ENCODE data around the gene KCNJ15.

Gene KCNJ15

DNA sequence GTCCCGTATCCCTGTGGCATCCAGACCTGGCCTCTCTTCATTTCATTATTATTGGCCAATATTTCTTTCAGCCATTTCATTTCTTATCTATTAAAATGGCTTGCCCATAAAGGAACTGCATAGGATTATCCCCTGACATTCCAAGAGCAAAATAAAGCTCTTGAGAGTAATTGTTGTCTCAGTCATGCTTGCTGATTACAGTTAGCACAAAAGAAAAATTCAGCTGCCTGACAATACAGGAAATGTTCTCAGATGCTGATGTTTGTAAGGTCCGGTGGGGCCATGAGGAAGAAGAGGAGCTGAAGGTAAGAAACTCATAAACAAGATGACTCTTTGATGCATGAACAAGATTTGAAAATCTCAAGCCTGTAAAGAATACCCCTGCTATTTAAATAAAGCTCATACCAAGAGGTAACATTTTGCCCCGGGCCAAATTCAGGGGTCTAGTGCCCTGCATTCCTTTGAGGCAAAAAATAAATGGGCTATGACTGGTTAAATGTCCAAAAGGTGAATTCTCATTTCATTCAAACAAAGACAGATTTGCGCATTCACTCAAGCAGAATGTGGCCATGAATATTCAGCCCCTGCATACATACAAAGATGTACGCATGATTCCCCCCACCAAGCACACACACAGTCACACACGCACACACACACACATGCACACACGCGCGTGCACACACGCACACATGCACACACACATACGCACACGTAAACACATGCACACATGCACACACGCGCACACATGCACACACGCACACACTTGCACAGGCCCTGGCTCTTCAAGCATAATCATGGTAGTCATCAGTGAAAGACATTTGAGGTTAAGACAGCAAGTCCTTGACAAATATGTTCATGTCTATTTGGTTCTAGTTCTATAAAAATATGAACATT lies 44.8 kb downstream of the KCNJ15 start:
- no peak overlapping the region for H3K27ac ChIP-seq (ENCODE audit: low read depth, low read length)
- H3K4me3 ChIP-seq (ENCODE audit: low read depth in 1 of 2, low read length in 2 of 2) = no peak overlapping the region
- H3K9me3 ChIP-seq (ENCODE audit: low read length) = no peaks in the 10 kb centered on the region
- peaks cover 10% of the 10 kb centered on the region for H3K4me1 ChIP-seq (ENCODE audit: insufficient read depth, low read length)
- no peaks in the 10 kb centered on the region for H3K27me3 ChIP-seq (ENCODE audit: control insufficient read depth in 1 of 2, insufficient read depth in 2 of 2, low read length in 2 of 2)
- H3K36me3 ChIP-seq (ENCODE audit: insufficient read depth, low read length) = no peaks in the 10 kb centered on the region
- no peak overlapping the region for H3K9ac ChIP-seq (ENCODE audit: low read length)

DNA sequence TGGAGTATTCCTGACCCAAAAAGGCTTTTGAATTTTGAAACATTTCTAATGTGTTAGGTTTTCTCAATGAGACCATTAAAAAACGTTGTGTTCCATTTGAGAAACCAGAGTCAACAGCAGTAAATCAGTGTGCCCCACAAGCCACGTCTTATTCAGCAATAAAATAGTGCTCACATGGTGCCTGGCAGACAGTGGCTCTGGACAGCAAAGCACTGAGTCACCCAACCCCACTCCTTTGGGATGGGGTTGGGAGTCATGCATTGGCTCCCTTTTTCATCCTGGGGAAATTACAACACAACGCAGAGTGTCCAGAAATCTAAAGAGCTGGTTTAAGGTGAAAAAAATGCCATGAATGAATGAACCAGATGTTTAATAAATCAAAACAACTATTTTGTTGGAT lies 46.5 kb downstream of the KCNJ15 start:
- H3K4me1 ChIP-seq (ENCODE audit: insufficient read depth, low read length) = no peaks in the 10 kb centered on the region
- H3K4me3 ChIP-seq (ENCODE audit: low read depth in 1 of 2, low read length in 2 of 2) = no peak overlapping the region
- no peak overlapping the region for H3K9ac ChIP-seq (ENCODE audit: low read length)
- no peaks in the 10 kb centered on the region for H3K9me3 ChIP-seq (ENCODE audit: low read length)
- H3K27me3 ChIP-seq (ENCODE audit: control insufficient read depth in 1 of 2, insufficient read depth in 2 of 2, low read length in 2 of 2) = no peaks in the 10 kb centered on the region
- H3K36me3 ChIP-seq (ENCODE audit: insufficient read depth, low read length) = no peaks in the 10 kb centered on the region
- H3K27ac ChIP-seq (ENCODE audit: low read depth, low read length) = no peak overlapping the region

DNA sequence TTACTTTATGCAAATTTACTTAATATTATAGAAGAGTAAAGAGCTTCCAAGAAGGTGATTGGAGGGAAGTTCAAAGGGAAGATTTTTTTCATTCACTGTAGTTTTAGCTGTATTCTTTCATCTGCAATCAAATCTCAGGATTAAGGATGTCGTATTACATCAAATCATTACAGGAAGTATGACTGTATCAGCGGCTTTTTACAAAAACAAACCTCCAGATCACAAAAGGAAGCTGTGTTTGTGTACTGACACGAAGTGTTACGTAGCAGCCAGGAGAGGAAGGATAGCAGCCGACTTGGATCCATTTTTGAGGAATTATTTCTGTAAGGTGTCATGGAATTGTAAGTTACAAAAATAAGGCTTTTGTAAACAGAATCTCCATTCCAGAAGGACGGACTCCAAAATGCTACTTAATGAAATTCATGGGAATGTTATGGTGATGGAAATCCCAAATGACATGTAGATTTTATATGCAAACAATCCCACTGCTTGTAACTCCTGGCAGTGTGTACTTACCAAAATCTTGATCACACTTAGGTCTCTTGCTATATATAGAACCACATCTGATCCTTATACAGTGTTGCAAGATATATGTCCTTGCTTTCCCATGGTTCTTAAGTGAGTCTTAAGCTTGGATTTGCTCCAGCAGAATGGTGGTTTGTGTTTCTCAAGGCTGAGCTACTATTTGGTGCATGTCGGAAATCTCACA lies 49.8 kb downstream of the KCNJ15 start:
- Histone ChIP-seq H3K4me1 (ENCODE audit: insufficient read depth, low read length) (no peaks in the 10 kb centered on the region), H3K9me3 (ENCODE audit: low read length) (no peaks in the 10 kb centered on the region), H3K27ac (ENCODE audit: low read depth, low read length) (no peak overlapping the region), H3K9ac (ENCODE audit: low read length) (no peak overlapping the region), H3K4me3 (ENCODE audit: low read depth in 1 of 2, low read length in 2 of 2) (no peak overlapping the region), H3K27me3 (ENCODE audit: control insufficient read depth in 1 of 2, insufficient read depth in 2 of 2, low read length in 2 of 2) (no peaks in the 10 kb centered on the region), H3K36me3 (ENCODE audit: insufficient read depth, low read length) (no peaks in the 10 kb centered on the region)

DNA sequence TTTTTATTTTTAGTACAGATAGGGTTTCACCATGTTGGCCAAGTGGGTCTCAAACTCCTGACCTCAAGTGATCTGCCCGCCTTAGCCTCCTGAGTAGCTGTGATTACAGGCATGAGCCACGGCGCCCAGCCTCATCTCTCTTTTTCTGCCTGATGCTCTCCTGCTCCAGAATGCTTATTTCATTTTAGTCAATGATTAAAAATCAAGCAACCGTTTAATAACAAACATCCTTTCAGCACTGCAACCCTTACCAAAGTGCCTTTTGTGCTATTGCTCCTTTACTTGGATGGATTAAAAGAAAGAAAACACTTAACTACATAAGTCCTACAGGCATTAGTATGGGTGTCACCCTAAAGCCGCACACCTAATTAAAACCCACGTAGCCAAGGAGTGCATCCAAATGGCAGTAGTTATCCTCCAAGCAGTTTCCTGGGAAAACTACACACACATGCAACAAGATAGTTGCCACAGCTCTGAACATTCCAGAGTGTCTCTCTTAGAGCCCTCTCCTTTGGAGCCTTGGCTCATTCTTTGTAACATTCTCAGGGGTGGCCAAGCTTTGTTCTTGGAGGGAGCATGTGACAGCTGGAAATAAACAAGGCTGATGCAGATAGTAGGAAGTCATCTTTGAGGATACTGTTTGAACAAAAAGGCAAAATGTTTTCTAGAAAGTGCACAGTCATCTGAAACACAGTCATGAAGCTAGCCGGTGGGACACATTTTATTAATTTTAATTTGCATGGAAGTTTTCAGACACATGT lies 51.2 kb downstream of the KCNJ15 start:
- no peak overlapping the region for H3K27ac ChIP-seq (ENCODE audit: low read depth, low read length)
- H3K9me3 ChIP-seq (ENCODE audit: low read length) = no peaks in the 10 kb centered on the region
- no peak overlapping the region for H3K4me3 ChIP-seq (ENCODE audit: low read depth in 1 of 2, low read length in 2 of 2)
- no peaks in the 10 kb centered on the region for H3K4me1 ChIP-seq (ENCODE audit: insufficient read depth, low read length)
- H3K27me3 ChIP-seq (ENCODE audit: control insufficient read depth in 1 of 2, insufficient read depth in 2 of 2, low read length in 2 of 2) = no peaks in the 10 kb centered on the region
- no peaks in the 10 kb centered on the region for H3K36me3 ChIP-seq (ENCODE audit: insufficient read depth, low read length)
- no peak overlapping the region for H3K9ac ChIP-seq (ENCODE audit: low read length)

DNA sequence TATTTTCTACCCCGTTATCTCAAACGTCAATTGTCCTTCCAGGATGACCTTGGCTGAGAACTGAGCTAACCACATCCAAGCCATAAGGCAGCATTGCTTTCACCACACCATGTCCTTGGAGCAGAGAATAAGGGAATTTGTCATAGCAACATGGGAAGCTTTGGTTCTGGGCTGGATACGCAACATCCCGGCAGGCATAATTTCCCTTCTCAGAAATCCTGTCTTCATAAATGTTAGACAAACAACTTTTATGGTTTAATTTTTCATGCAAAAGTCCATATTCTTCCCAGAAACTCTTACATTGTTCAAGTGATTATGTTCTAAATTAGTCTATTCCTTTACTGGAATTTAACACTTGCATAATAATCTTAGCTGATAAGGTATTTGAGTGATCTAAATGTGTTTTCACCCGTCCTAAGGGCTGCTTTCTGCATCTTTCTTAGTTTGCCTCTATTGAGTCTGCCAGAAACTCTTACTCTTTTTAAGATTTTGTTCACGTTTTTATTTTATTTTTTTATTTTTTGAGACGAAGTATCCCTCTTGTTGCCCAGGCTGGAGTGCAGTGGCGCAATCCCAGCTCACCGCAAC lies 51.8 kb downstream of the KCNJ15 start:
- Histone ChIP-seq H3K4me3 (ENCODE audit: low read depth in 1 of 2, low read length in 2 of 2) (no peak overlapping the region), H3K27ac (ENCODE audit: low read depth, low read length) (no peak overlapping the region), H3K9ac (ENCODE audit: low read length) (no peak overlapping the region), H3K9me3 (ENCODE audit: low read length) (no peaks in the 10 kb centered on the region), H3K4me1 (ENCODE audit: insufficient read depth, low read length) (no peaks in the 10 kb centered on the region), H3K36me3 (ENCODE audit: insufficient read depth, low read length) (no peaks in the 10 kb centered on the region), H3K27me3 (ENCODE audit: control insufficient read depth in 1 of 2, insufficient read depth in 2 of 2, low read length in 2 of 2) (no peaks in the 10 kb centered on the region)

DNA sequence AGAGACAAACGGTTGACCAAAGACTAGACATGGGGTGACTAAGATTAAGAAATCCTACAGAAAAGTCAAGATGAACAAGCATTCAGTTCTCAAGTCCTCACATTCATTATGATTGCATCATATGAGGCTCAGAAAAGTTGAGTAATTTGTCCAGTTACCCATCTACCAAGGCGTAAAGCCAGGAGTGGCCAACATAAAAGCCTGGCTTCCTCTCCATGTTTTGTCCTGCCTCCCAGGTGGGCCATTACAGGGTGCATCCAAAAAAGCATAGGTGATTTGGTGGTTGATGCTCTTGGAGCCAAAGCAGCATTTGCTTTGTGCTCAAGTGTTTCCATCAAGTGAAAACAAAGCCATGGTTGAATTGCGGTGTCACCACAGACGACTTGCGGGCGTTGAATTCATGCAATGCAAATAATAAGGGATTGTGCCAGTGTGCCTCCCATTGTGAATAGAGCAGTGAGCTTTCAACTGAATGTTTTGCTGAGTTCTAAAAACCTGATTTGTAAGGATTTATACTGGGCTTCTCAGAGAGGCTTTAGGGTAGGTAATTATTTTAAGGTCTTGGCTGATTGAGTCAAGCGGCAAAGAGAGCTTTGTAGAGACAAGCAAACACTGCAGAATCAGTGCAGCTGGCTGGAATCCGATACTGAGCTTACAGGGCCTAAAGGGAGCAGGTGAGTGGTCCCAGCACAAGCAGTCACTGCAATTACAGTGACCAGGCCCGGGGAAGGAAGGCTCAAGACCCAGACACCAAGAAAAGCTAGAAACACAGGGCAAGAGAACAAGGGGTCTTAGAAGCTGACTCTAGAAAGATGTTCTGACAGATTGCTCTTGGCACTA lies 54.1 kb downstream of the KCNJ15 start:
- Histone ChIP-seq H3K27ac (ENCODE audit: low read depth, low read length) (no peak overlapping the region), H3K9me3 (ENCODE audit: low read length) (no peaks in the 10 kb centered on the region), H3K9ac (ENCODE audit: low read length) (no peak overlapping the region), H3K27me3 (ENCODE audit: control insufficient read depth in 1 of 2, insufficient read depth in 2 of 2, low read length in 2 of 2) (no peaks in the 10 kb centered on the region), H3K36me3 (ENCODE audit: insufficient read depth, low read length) (no peaks in the 10 kb centered on the region), H3K4me1 (ENCODE audit: insufficient read depth, low read length) (no peaks in the 10 kb centered on the region), H3K4me3 (ENCODE audit: low read depth in 1 of 2, low read length in 2 of 2) (no peak overlapping the region)

DNA sequence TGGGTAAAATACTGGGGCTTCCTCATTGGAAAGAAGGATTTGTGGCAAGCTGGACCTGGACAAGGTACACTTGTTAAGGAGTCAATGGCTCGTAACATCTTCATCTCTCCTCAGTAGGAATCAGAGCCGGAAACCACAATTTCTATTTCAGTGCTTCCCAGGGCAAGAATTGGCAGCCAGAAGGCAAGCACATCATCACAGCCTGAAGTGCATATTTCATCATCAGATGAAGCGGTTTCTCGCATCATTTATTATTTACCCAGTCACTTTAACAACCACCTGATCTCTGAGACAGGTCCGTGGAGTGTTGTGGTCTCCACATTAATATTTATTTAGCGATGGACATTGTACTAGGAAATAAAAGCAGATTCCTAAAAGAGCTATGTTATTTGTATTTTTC lies 55.0 kb downstream of the KCNJ15 start:
- Histone ChIP-seq H3K4me1 (ENCODE audit: insufficient read depth, low read length) (no peaks in the 10 kb centered on the region), H3K27me3 (ENCODE audit: control insufficient read depth in 1 of 2, insufficient read depth in 2 of 2, low read length in 2 of 2) (no peaks in the 10 kb centered on the region), H3K27ac (ENCODE audit: low read depth, low read length) (no peak overlapping the region)

DNA sequence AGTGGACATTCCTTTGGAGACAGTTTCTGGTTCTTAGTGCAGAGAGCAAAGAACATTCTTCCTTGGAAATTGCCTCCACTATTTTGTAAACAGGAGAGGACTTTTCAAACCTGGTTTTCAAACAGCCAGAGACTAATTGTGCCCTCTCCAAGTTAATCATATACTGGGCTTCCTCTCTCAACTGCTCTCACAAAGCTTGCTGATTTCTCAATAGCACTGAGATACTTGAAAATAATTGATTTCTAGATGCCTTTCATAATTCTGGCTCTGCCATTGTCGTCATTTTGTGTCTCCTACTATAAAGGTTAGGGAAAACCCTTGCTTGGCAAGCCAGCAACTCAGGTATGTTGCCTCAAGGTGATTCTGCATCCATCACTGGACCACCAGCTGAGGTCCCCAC lies 56.0 kb downstream of the KCNJ15 start:
- no peaks in the 10 kb centered on the region for H3K4me1 ChIP-seq (ENCODE audit: insufficient read depth, low read length)
- H3K4me3 ChIP-seq (ENCODE audit: low read depth in 1 of 2, low read length in 2 of 2) = no peak overlapping the region
- H3K36me3 ChIP-seq (ENCODE audit: insufficient read depth, low read length) = no peaks in the 10 kb centered on the region
- no peak overlapping the region for H3K27ac ChIP-seq (ENCODE audit: low read depth, low read length)
- H3K9ac ChIP-seq (ENCODE audit: low read length) = no peak overlapping the region
- H3K27me3 ChIP-seq (ENCODE audit: control insufficient read depth in 1 of 2, insufficient read depth in 2 of 2, low read length in 2 of 2) = no peaks in the 10 kb centered on the region
- H3K9me3 ChIP-seq (ENCODE audit: low read length) = no peaks in the 10 kb centered on the region

More for the DNA sequence above, 55.0 kb downstream of the KCNJ15 start:
- no peak overlapping the region for H3K9ac ChIP-seq (ENCODE audit: low read length)
- no peak overlapping the region for H3K4me3 ChIP-seq (ENCODE audit: low read depth in 1 of 2, low read length in 2 of 2)
- H3K36me3 ChIP-seq (ENCODE audit: insufficient read depth, low read length) = no peaks in the 10 kb centered on the region
- H3K9me3 ChIP-seq (ENCODE audit: low read length) = no peaks in the 10 kb centered on the region

DNA sequence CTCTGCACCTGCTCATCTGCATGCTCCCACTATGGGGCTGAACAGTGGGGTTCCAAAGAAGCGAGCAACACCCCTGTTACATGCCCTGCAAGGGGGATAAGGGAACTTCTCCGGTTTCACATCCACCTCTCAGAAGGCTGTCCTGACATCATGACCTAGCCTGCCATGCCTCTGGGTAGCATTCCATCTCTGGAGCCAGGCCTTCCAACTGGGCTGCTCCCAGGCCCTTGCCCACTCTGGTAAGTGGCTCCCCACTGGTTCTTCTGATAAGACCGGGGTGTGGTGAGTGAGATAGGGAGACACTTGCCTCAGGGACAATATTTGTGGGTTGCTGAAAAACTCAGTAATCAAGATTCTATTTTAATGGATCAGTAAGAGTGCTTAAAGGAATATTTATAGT lies 57.8 kb downstream of the KCNJ15 start:
- Histone ChIP-seq H3K4me1 (ENCODE audit: insufficient read depth, low read length) (no peaks in the 10 kb centered on the region), H3K9me3 (ENCODE audit: low read length) (no peaks in the 10 kb centered on the region), H3K4me3 (ENCODE audit: low read depth in 1 of 2, low read length in 2 of 2) (no peak overlapping the region), H3K36me3 (ENCODE audit: insufficient read depth, low read length) (no peaks in the 10 kb centered on the region), H3K9ac (ENCODE audit: low read length) (no peak overlapping the region), H3K27me3 (ENCODE audit: control insufficient read depth in 1 of 2, insufficient read depth in 2 of 2, low read length in 2 of 2) (no peaks in the 10 kb centered on the region), H3K27ac (ENCODE audit: low read depth, low read length) (no peak overlapping the region)

DNA sequence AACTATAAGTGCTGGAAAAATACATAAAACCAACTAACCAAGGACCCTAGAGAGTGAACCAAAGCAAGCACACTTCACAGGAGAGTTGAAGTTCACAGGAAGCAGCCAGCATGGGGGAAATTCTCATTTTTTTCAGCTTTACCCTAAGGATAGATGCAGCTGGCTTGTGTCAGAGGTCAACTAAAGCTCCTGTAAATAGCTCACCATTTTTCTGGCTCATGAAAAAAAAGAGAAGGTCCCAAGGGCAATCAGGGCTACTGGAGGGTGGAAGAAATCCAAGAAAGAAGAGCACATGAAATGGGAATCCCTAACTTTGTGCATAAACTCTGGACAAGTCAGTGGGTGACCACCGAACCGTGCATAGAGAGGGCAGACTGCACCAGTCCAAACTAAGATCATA lies 58.3 kb downstream of the KCNJ15 start:
- H3K36me3 ChIP-seq (ENCODE audit: insufficient read depth, low read length) = no peaks in the 10 kb centered on the region
- no peak overlapping the region for H3K27ac ChIP-seq (ENCODE audit: low read depth, low read length)
- no peak overlapping the region for H3K4me3 ChIP-seq (ENCODE audit: low read depth in 1 of 2, low read length in 2 of 2)
- H3K4me1 ChIP-seq (ENCODE audit: insufficient read depth, low read length) = no peaks in the 10 kb centered on the region
- H3K27me3 ChIP-seq (ENCODE audit: control insufficient read depth in 1 of 2, insufficient read depth in 2 of 2, low read length in 2 of 2) = no peaks in the 10 kb centered on the region
- no peaks in the 10 kb centered on the region for H3K9me3 ChIP-seq (ENCODE audit: low read length)
- H3K9ac ChIP-seq (ENCODE audit: low read length) = no peak overlapping the region

Measured in muscle layer of colon (tissue), 2 donors.